Ectodermal cell (in vitro differentiated cells): ENCODE results near the gene SDK1.

Experiments
- H3K27ac ChIP-seq: 2 replicates; pipeline ENCODE4 v1.7.0; 2013; ENCODE audit warnings: mild to moderate bottlenecking, low read depth, low read length; ENCODE audit not compliant: insufficient read depth, poor library complexity, severe bottlenecking
- H3K27me3 ChIP-seq: 2 replicates; pipeline ENCODE4 v1.7.0; 2013; ENCODE audit warnings: mild to moderate bottlenecking, low read length; ENCODE audit not compliant: insufficient read depth, control insufficient read depth, poor library complexity, severe bottlenecking
- H3K36me3 ChIP-seq: one replicate; pipeline ENCODE4 v1.7.0; 2013; ENCODE audit warnings: low read length; ENCODE audit not compliant: control insufficient read depth, insufficient read depth
- H3K4me1 ChIP-seq: one replicate; pipeline ENCODE4 v1.7.0; 2013; ENCODE audit warnings: low read length; ENCODE audit not compliant: control insufficient read depth, insufficient read depth
- H3K4me3 ChIP-seq: 2 replicates; pipeline ENCODE4 v1.7.0; 2013; ENCODE audit warnings: low read depth, low read length, control low read depth; ENCODE audit not compliant: insufficient read depth
- H3K9me3 ChIP-seq: 2 replicates; pipeline ENCODE4 v1.7.0; 2013; ENCODE audit warnings: mild to moderate bottlenecking, low read length, moderate library complexity; ENCODE audit not compliant: control insufficient read depth
- WGBS, 2 experiments: methylation state at CpG; one replicate each; pipeline ENCODE4 v1.1.7; 2013; ENCODE audit warnings: missing lambda C conversion rate in 2 of 2; 5-methylcytosine and 5-hydroxymethylcytosine counted together

SDK1 gene

GRCh38 chr7:3757059-3757458 lies 456.0 kb downstream of the SDK1 start:
- H3K4me3 ChIP-seq: no peak overlapping the region
- no peaks in the 10 kb centered on the region for H3K27me3 ChIP-seq
- H3K9me3 ChIP-seq: no peaks in the 10 kb centered on the region
- 85 to 92% methylated on average over 3 of the region's 3 CpGs for WGBS, 2 experiments
- H3K4me1 ChIP-seq: peaks cover 15% of the 10 kb centered on the region
- no peaks in the 10 kb centered on the region for H3K36me3 ChIP-seq
- no peak overlapping the region for H3K27ac ChIP-seq

DNA sequence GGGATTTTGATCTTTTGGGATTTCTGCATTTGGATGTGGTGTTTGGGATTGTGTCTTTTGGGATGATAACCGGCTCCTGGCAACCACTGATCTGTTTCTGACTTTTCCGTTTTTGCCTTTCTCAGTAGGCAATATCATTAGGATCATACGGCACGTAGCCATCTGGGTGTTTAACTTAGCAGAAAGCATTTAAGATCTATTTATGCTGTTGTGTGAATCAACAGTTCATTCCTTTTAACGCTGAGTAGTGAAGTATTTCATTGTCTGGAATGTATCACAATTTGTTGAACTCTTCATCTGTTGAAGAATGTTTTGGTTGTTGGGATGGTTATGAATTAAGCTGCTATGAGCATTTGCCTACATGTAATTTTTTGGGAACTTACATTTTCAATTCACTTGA lies 459.6 kb downstream of the SDK1 start:
- WGBS, 2 experiments: 90 to 97% methylated on average over 5 of the region's 5 CpGs
- Histone ChIP-seq H3K4me1 (no peaks in the 10 kb centered on the region), H3K27me3 (no peaks in the 10 kb centered on the region), H3K4me3 (no peak overlapping the region), H3K27ac (no peak overlapping the region), H3K9me3 (no peaks in the 10 kb centered on the region), H3K36me3 (no peaks in the 10 kb centered on the region)

- WGBS, 2 experiments: 86 to 97% methylated on average over 10 to 11 of the region's 11 CpGs
- no peak overlapping the region for H3K27ac ChIP-seq
- no peaks in the 10 kb centered on the region for H3K36me3 ChIP-seq
- no peaks in the 10 kb centered on the region for H3K4me1 ChIP-seq
- no peak overlapping the region for H3K4me3 ChIP-seq
- H3K9me3 ChIP-seq: no peaks in the 10 kb centered on the region
- H3K27me3 ChIP-seq: no peaks in the 10 kb centered on the region
Measured at GRCh38 chr7:3762146-3762831, 461.2 kb downstream of the SDK1 start.

- 90 to 93% methylated on average over 9 of the region's 9 CpGs for WGBS, 2 experiments
- no peak overlapping the region for H3K4me3 ChIP-seq
- no peaks in the 10 kb centered on the region for H3K4me1 ChIP-seq
- no peak overlapping the region for H3K27ac ChIP-seq
- no peaks in the 10 kb centered on the region for H3K9me3 ChIP-seq
- no peaks in the 10 kb centered on the region for H3K36me3 ChIP-seq
- H3K27me3 ChIP-seq: no peaks in the 10 kb centered on the region
Measured at GRCh38 chr7:3767917-3768777, 467.1 kb downstream of the SDK1 start.

DNA sequence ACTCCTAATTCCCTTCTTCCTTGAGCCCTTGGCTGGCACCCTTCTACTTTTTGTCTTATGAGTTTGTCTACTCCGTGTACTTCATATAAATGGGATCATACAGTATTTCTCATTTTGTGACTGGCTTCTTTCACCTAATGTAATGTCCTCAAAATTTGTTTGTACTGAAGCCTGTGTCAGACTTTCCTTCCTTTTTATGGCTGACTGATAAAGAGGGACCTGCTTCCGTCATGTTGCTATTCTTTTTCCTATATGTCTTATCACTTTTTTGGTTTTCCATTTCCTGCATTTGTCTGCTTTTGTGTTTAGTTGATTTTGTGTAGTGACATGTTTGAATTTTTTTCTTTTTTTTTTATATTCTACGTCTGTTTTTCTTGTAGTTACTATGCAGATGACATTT lies 470.9 kb downstream of the SDK1 start:
- WGBS, 2 experiments: 88 to 100% methylated on average over 1 to 2 of the region's 3 CpGs
- no peaks in the 10 kb centered on the region for H3K9me3 ChIP-seq

DNA sequence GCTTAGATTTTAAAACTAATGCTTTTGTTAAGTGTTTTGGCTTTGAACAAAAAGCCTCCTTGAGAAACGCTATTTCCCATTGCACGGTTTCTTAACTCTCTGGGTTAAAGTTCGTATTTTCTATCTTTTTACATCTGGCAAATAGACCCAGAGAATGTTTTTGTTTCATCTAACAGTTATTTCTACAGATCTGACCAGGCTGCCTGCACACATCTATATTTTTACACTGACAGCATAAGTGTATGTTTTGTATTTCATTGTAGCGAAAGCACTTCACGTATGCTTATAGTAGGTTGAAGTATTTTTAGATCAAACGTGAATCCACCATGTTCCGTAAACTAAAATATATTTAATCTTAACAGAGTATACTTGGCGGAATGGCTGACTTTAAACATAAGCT lies 477.3 kb downstream of the SDK1 start:
- Histone ChIP-seq H3K9me3 (peaks cover 4% of the 10 kb centered on the region), H3K27me3 (no peaks in the 10 kb centered on the region), H3K4me3 (no peak overlapping the region), H3K27ac (no peak overlapping the region), H3K36me3 (no peaks in the 10 kb centered on the region), H3K4me1 (peaks cover 8% of the 10 kb centered on the region)
- WGBS, 2 experiments: 80 to 91% methylated on average over 3 to 8 of the region's 8 CpGs

More for the DNA sequence above, 470.9 kb downstream of the SDK1 start:
- H3K27me3 ChIP-seq: no peaks in the 10 kb centered on the region
- H3K27ac ChIP-seq: no peak overlapping the region
- no peaks in the 10 kb centered on the region for H3K4me1 ChIP-seq
- no peaks in the 10 kb centered on the region for H3K36me3 ChIP-seq
- no peak overlapping the region for H3K4me3 ChIP-seq

GRCh38 chr7:3780016-3780415 lies 479.0 kb downstream of the SDK1 start:
- peaks cover 8% of the 10 kb centered on the region for H3K4me1 ChIP-seq
- H3K27ac ChIP-seq: no peak overlapping the region
- H3K27me3 ChIP-seq: no peaks in the 10 kb centered on the region
- H3K36me3 ChIP-seq: no peaks in the 10 kb centered on the region
- WGBS, 2 experiments: 88 to 98% methylated on average over 2 of the region's 2 CpGs
- H3K4me3 ChIP-seq: no peak overlapping the region
- H3K9me3 ChIP-seq: peaks cover 4% of the 10 kb centered on the region

DNA sequence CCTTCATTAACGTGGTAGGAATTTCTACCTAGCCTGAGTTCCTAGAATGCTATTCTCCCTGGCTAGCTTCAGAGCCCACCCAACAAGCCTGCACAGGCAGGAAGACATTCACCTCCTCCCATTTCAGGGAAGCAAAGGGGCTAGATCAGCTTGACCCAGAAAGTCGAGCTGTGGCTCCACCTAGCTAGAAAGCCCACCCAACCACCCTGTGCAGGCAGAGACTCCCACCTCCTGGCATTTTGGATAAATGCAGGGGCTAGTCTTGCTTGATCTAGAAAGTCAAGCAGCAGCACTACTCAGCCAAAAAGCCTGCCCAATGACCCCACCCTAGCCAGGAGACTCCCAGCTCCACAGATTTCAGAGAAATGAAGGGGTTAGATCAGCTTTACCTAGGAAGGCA lies 479.5 kb downstream of the SDK1 start:
- Histone ChIP-seq H3K9me3 (peaks cover 4% of the 10 kb centered on the region), H3K4me3 (no peak overlapping the region), H3K27ac (no peak overlapping the region), H3K4me1 (peaks cover 8% of the 10 kb centered on the region), H3K27me3 (no peaks in the 10 kb centered on the region), H3K36me3 (no peaks in the 10 kb centered on the region)
- WGBS, 2 experiments: 69 to 82% methylated on average over 2 of the region's 2 CpGs

- peaks cover 8% of the 10 kb centered on the region for H3K4me1 ChIP-seq
- H3K27ac ChIP-seq: no peak overlapping the region
- no peaks in the 10 kb centered on the region for H3K27me3 ChIP-seq
- peaks cover 4% of the 10 kb centered on the region for H3K9me3 ChIP-seq
- H3K4me3 ChIP-seq: no peak overlapping the region
- WGBS, 2 experiments: 90 to 95% methylated on average over 1 of the region's 1 CpG
- H3K36me3 ChIP-seq: no peaks in the 10 kb centered on the region
Measured at GRCh38 chr7:3781607-3782006, 480.6 kb downstream of the SDK1 start.

DNA sequence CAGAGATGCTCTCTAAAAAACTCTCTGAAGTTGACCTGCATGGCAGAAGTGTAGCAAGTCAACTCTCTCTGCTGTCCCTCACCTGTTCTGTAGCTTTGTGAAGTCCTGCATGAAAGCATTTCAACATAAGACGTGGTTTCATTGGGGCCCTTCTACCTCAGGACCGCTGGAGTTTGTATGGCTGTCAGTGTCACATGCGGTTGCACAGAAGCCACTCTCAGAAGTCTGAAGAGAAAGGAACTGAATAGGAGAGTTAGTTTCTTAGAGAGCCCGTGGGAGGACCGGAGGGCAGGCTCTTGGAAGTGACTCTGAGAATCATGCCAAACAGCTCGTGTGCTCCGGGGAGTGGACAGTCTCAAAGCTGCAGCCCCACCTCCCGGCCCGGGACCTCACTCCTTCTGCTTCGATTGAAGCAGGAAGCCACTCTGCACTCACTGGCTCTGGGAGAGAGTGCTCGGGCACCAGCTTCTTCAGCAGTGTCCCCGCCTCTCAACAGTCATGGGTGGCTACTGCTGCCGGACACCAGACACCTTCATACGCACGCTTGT lies 486.7 kb downstream of the SDK1 start:
- H3K36me3 ChIP-seq: no peaks in the 10 kb centered on the region

More for the DNA sequence above, 486.7 kb downstream of the SDK1 start:
- 87 to 89% methylated on average over 15 of the region's 15 CpGs for WGBS, 2 experiments
- H3K27ac ChIP-seq: no peak overlapping the region
- H3K27me3 ChIP-seq: no peaks in the 10 kb centered on the region
- H3K4me1 ChIP-seq: no peaks in the 10 kb centered on the region
- no peaks in the 10 kb centered on the region for H3K9me3 ChIP-seq
- H3K4me3 ChIP-seq: no peak overlapping the region
